ENCODE results near the gene ANKS1A.

Gene ANKS1A

DNA sequence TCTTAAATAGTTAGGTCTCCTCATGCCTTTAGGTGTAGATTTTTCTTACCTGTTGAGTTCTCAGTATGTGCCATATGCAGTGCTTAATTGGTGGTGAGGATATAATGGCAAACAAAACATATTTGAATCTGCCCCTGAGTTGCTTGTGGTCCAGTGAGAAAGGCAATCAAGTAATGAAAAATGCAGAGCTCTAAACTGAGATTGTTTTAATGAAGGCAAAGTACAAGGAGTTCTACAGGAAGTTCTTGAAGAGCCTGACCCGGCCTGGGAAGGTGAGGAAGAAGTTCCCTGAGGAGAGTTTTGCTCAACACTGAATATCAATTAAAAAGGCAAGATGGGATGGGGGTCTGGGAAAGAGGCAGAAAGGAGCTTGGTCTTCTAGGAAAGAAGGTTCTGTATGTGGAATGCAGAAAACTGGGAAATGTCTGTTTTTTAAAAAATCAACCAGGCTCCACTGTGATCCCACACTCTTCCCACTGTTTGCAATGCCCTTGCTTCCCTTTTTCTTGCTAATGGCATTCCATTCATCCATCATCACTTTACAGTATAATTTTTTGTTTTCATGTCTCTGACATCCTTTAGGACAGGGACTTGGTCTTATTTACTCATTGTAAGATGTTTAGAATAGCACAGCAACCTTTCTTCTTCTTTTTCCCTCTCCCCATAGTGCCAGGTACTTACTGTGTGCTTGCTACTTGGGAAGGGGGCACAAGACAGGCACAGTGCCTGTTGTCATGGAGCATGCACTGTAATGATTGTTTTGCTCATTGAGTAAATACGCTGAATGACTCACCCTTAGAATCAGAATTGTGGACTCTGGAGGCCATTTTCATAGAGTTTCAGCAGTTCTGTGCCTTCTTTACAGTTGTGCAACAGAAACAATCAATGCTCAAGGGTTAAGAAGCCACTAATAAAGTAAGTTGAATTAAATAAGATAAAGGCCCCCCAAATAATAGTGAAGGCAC is 64.3 kb downstream of the ANKS1A start:
- DNase-seq (ENCODE audit: extremely low read depth in 1 of 2, low read depth in 1 of 2), result no peak

DNA sequence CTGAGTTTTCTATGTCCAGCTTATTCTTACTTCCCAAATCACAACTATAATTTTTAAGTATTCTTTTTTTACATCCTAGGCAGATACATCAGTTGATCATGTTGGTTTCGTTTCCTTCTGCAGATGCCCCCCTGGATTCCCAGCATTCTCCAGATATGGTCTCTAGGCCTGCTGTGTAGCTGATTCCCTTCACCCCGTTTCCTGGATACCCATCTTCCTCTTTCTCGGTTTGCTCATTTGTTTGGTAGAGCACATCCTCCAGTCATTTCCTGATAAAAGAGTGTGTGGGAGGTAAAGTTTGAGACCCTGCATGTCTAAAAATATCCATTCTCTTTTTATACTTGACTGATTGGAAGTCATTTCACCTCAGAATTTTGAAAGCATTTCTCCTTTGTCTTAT is 66.4 kb downstream of the ANKS1A start:
- no peak for DNase-seq (ENCODE audit: extremely low read depth in 1 of 2, low read depth in 1 of 2)

DNA sequence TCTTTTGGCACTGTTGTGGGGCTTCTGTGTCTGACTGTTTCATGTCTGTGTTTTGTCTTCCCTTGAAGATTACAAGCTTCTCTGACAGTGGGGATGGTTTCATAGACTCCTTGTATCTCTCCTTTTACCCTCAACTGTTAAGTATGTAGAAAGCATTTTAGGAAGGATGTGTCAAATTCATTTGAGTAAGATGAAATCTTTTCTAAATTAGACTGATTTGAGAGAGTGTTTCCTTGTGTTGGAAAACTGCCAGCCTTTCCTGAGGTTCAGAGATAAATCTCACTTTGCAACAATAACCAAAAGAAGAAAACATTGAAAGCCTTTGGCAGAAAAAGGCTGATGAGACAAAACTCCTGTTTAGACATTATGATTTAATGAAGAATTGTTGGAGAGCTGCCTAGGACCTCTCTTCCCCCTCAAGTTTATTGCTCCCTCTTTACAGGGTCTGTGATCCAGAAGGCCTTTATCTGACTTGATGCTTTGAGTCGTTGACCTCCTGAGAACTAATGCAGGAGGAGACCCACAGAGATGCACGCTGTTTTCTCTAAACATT is 68.3 kb downstream of the ANKS1A start:
- no peak for DNase-seq (ENCODE audit: extremely low read depth in 1 of 2, low read depth in 1 of 2)

DNA sequence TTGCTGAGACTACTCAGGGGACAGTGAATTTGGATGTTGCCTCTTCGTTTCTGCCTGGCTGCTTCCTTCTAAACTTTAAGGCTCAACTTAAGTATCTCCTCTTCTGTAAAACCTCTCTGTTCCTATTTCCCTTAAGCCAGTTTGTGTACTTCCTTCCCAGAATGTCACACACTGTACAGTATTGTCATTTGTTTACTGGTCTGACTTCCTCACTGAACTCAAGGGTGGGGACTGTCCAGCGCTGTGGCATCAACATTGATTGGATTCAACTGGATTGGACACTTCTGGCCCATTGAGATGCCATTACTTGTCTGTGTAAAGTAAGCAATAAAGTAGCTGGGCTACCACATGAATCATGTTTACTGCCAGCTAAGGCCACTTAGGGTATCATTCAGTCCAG is 69.7 kb downstream of the ANKS1A start:
- no peak for DNase-seq (ENCODE audit: extremely low read depth in 1 of 2, low read depth in 1 of 2)

DNA sequence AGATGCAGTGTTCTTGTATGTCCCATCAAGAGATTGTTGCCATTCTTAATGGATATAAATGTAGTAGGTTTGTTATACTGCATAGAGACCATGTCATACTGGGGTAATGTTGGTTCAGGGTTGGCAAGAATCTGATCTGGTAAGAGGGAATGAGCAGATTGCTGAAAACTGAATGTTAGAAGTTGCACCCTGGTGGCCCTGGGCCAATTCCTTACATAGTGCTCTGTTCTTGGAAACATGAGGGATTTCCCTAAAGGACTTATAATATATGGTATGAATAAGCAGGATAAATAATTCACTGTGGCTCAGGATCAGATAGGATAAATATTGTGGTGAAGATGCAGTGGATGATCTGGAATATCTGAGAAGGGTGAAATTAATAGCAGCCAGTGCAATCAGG is 70.2 kb downstream of the ANKS1A start:
- no peak for DNase-seq (ENCODE audit: extremely low read depth in 1 of 2, low read depth in 1 of 2)

DNA sequence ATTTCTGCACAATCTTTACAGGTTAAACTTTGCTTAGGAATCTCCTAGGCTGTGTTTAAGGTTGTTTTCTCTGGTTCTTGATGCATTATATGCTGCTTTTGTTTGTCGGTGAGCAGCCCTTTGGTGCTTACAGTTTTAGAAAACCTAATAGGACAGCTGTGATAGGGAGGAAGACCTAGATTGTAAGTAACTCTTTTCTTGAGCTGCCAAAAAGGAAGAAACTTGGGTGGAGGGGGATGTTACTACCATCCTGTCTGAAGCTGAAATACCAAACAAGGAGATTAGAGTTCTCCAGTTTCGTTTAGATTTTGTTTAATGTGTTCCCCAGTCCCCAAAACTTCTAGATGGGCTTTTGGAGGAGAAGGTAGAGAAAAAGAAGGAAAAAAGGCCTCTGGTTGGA is 72.0 kb downstream of the ANKS1A start:
- DNase-seq (ENCODE audit: extremely low read depth in 1 of 2, low read depth in 1 of 2), result no peak

DNA sequence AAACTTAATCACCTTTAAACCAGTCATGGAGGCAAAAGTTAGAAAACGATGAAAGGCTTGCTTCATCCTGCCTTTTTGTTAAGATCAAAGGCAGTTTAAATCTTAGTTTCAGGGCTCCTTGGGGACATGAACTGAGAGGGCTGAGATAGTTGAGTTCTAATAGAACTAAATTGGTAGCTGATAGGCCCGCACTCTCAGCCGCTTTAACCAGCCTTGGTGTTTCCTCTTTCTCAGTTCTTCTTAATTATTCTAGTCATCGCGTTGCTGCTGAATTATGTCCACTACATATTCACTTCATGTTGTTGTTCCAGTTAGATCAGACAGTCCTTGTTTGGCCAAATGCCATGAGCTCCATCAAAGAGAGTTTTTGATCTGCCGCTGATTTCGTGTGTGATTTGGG is 72.5 kb downstream of the ANKS1A start:
- no peak for DNase-seq (ENCODE audit: extremely low read depth in 1 of 2, low read depth in 1 of 2)

DNA sequence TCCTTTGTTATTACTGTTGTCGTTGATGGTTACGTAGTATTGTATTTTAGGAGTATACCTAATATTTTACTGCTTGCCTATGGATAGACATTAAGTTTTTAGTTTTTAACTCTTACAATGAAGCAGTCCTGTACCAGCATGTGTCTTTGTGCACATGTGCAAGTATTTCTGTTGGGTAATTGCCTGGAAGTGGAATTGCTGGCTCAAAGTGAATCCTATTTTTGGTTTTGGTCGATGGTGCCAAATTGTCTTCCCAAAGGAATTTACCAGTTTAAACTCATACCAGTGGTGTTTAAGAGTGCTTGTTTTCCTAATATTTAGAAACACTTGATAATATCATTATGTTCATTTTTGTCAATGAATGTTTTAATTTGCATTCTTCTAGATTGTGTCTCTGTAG is 75.5 kb downstream of the ANKS1A start:
- DNase-seq (ENCODE audit: extremely low read depth in 1 of 2, low read depth in 1 of 2), result no peak

DNA sequence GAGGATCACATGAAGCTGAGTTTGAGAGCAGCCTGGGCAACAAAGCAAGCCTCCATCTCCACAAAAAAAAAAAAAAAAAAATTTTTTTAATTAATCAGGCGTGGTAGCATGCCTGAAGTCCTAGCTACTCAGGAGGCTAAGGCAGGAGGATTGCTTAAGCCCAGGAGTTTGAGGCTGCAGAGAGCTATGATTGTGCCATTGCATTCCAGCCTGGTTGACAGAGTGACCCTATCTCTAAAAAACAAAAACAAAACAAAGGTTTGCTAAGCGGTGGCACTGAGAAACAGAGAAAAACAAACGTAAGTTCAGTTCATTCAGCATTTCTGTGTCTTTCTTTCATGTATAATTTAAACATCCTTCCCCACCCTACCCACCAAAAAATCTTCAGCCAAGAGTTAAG is 78.4 kb downstream of the ANKS1A start:
- no peak for DNase-seq (ENCODE audit: extremely low read depth in 1 of 2, low read depth in 1 of 2)

DNA sequence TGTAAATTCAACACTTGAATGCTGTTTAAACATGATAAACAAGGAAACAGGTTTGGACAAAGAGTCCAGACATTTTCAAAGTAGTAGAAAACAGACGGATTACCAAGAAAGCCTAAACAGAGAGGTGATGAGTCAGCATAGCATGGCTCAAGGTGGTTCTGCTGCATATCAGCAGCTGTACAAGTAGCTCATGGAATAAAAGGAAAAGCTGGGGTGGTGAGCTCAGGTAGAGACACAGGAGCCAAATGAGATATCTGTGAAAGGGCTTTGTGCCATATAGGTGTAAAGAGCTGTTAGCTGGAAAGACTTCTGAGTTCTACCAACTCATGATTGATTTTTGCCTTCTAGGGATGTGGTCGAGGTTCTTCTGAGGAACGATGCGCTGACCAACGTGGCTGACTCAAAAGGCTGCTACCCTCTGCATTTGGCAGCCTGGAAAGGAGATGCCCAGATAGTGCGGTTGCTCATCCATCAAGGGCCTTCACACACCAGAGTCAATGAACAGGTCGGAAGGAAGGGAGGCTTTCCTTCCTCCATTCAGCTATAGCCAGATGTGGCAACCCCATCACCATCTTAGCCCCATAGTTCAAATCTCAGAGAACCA is 80.7 kb downstream of the ANKS1A start:
- no peak for DNase-seq (ENCODE audit: extremely low read depth in 1 of 2, low read depth in 1 of 2)

DNA sequence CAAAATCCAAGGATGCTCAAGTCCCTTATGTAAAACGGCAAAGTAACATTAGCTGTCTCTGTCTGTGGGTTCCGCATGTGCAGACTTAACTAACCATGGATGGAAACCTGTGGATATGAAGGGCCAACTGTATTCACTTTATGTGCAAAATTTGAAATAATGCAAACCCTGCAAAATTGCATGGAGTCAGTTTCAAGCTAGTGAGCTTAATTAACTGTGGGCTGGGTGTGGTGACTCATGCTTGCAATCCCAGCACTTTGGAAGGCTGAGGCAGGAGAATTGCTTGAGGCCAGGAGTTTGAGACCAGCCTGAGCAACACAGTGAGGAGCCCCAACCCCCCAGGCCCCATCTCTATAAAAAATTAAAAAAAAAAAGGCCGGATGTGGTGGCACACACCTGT is 81.4 kb downstream of the ANKS1A start:
- no peak for DNase-seq (ENCODE audit: extremely low read depth in 1 of 2, low read depth in 1 of 2)

DNA sequence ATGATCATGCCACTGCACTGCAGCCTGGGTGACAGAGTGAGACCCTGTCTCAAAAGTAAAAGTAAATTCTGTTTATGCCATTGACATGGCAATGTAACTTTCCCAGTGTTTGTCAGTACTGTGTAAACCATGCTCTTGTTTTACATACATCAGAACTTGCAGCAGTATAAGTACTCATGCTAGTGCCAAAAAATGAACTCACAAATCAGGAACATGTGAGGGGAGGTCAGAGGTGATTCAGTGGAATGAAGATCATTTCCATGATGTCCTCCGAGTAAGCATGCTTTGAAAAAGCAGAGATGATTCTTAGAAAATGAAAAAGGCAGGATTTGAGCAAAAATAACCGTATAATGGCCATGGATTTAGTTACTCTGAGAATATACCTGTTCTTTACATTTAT is 81.9 kb downstream of the ANKS1A start:
- no peak for DNase-seq (ENCODE audit: extremely low read depth in 1 of 2, low read depth in 1 of 2)

DNA sequence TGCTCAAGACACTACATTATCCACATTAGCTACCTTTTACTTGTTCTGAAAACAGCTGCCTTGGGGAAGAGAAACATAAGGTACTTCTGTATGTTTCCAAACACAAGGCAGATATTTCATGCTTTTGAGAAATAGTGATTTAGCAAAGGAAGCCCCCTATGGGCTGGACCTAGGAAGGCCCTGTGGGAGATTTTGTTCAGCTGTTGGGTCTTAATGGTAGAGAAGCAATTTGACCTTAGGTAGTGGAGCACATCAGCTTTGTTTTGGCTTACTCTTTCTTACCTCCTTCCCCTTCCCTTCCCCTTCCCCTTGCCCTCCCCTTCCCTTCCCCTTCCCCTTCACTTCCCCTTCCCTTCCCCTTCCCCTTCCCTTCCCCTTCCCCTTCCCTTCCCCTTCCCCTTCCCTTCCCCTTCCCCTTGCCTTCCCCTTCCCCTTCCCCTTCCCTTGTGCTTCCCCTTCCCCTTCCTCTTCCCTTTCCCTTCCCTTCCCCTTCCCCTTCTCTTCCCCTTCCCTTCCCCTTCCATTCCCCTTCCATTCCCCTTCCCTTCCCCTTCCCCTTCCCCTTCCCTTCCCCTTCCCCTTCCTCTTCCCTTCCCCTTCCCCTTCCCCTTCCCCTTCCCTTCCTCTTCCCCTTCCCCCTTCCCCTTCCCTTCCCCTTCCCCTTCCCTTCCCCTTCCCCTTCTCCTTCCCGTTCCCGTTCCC is 84.6 kb downstream of the ANKS1A start:
- no peak for DNase-seq (ENCODE audit: extremely low read depth in 1 of 2, low read depth in 1 of 2)

DNA sequence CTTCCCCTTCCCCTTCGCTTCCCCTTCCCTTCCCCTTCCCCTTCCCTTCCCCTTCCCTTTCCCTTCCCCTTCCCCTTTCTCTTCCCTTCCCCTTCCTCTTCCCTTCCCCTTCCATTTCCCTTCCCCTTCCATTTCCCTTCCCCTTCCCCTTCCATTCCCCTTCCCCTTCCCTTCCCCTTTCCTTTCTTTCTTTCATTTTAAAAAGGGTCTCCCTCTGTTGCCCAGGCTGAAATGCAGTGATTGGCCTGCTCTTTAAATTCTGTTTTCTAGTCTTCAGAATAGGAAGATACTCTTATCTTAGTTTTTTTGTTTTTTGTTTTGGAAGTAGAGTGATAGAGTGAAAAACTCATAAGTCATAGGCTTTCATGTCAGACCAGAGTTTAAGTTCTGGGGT is 85.2 kb downstream of the ANKS1A start:
- DNase-seq (ENCODE audit: extremely low read depth in 1 of 2, low read depth in 1 of 2), result no peak

DNA sequence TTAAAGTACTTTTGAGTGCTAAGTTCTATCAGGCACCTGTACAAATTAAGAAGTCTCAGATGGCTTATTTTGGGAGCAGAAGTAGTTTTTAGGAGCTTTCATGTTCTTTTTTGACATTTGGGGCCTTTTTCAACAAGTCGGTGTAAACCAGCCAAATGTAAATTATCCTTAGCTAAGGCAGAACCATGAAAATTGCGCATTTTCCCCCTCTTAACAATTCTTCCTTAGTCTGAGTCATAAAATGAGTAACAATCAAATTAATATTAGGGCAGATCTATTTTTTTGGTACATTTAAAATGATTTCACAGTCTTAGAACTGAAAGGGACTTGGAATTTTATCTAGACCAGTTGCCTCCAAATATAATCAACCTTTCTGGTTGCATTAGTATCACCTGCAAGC is 87.2 kb downstream of the ANKS1A start:
- no peak for DNase-seq (ENCODE audit: extremely low read depth in 1 of 2, low read depth in 1 of 2)

DNA sequence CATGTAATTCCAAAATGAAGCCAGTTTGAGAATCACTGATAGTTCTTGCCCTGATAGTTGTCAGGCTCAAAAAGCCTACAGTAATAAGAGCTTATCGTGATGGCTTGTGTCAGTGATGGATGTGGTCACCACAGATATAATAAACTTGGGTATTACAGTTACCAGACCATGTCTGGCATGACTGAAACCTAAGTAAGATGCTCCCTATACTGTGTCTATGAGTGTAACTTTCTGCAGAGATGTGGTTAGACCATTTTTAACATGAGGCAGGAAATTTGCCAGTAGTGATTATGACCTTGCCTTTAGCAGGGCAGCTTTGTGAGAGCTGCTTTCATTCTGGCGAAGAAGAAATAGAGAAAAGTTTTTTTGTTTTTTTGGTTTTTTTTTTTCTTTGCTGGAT is 90.2 kb downstream of the ANKS1A start:
- DNase-seq (ENCODE audit: extremely low read depth in 1 of 2, low read depth in 1 of 2), result no peak

DNA sequence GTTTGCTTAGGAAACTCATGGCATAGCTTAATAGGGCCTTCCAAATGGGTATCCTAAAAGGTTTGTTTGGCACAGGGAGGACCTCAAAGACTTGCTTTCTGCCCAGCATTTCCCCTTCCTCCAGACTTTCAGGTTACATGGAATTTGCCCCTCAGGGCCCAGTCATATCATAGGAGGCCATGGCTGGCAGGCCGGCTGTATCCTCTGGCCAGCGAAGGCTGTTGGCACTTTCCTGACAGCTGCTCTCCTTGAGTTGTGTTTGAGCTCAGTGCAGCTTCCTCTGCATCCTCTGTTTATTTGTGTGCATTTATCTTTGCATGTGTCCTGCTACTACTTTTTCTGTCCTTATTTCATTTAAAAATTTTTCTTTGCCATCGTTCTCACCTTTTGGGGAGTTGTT is 90.9 kb downstream of the ANKS1A start:
- no peak for DNase-seq (ENCODE audit: extremely low read depth in 1 of 2, low read depth in 1 of 2)

DNA sequence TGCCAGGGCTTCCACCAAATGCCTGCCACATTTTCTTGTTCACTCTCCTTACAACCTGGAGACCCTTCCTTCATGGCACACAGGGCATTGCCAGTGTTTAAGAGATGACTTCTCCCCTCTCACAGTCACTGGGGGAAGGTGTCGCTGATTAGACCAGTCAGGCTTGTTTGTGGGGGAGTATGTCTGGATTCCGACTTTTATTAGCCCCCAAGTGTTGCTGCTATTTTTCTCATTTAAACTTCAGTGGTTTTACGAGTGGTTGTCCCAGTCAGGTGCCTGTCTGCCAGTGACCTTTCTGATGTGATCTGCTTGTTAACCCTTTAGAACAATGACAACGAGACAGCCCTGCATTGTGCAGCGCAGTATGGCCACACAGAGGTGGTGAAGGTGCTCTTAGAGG is 92.3 kb downstream of the ANKS1A start:
- DNase-seq (ENCODE audit: extremely low read depth in 1 of 2, low read depth in 1 of 2), result no peak

DNA sequence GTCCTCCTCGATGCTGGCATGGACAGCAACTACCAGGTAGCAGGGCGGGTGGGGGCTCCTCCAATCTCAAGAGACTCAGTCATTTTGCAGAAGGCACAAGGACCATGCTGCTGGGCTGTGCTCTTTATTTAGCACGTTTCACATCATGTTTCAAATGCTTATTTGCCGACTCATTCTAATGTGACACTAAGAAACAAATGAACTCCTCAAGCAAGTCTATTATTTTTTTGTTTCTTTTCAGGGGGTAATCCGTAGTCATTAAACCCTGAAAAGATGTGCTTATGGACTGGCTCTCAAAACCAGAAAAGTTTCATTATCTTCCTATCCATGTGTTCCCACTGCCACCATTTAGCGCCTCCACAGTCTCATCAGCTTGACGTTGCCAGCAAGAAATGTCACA is 92.9 kb downstream of the ANKS1A start:
- no peak for DNase-seq (ENCODE audit: extremely low read depth in 1 of 2, low read depth in 1 of 2)

DNA sequence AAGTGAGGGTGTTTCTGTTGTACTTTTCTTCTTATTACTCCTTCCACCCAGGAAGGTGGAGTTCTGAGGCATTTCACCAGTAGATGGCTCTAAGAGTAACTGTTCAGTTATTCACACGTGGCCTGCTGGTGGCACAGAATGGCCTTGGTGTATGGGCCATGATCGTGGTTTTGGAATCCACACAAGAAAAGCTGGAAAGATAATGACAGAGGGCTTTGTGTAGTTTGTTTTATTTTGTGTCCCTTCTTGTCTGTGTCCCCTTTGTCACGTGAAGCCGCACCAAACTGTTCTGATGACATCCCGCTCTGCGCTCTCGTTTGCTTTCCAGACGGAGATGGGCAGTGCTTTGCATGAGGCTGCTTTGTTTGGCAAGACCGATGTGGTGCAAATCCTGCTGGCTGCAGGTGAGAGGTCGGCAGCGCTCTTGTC is 93.4 kb downstream of the ANKS1A start:
- no peak for DNase-seq (ENCODE audit: extremely low read depth in 1 of 2, low read depth in 1 of 2)

DNA sequence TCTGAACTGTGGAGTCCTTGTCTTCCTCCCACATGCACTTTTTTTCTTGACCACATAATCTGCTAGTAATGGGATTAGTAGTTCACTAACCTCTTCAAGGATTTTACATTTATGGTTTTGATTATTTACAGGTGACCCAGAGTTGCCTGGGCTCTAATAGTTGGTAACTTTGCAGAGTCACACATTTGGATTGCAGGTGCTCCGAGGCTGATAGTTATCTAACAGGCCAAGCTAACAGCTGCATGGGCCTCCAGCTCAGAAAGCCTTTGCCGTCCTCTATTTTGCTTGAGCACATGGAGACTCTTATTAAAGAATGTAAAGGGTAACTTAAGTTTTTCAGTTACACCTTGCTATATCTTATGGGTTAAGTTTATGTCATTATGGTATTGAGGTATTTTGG is 95.4 kb downstream of the ANKS1A start:
- no peak for DNase-seq (ENCODE audit: extremely low read depth in 1 of 2, low read depth in 1 of 2)

DNA sequence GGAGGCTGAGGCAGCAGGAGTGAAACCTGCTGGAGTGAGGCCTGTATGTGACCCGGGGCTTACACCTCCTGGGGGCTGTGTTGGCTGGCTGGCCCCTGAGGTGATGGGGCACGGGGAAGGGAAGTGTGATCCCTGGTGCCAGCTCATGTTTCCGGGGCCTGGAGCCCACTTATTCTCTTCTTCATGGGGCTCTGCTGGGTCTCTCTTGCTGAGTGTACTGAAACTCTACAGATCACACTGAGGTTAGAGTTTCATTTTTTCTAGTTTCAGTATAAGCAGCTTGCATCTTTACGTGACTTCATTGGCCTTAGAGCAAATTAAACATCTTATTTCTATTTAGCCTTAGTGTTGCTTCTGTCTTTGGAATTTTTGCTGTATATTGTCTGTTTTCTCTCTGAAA is 96.2 kb downstream of the ANKS1A start:
- DNase-seq (ENCODE audit: extremely low read depth in 1 of 2, low read depth in 1 of 2), result no peak

Data from activated CD8-positive, alpha-beta memory T cell treated with anti-CD3 and anti-CD28 coated beads for 1 hour (primary cell).